GM18519 (cell line): ENCODE data around the gene SUGCT.
A peak's percentile ranks its signal among the peaks of the same experiment; 100 is the strongest.
"Not testable (repeated sequence)": the region's sequence is repeated elsewhere in the genome, so short reads cannot be mapped to it uniquely, and the experiment has no call there.

Experiments
- ATAC-seq: cut with Tn5 transposase; IDR thresholded peaks from one replicate; pipeline ENCODE4 v1.9.1; 2021; ENCODE audit warnings: mild to moderate bottlenecking, moderate library complexity; ENCODE audit not compliant: unreplicated experiment, low FRiP score

SUGCT gene

DNA sequence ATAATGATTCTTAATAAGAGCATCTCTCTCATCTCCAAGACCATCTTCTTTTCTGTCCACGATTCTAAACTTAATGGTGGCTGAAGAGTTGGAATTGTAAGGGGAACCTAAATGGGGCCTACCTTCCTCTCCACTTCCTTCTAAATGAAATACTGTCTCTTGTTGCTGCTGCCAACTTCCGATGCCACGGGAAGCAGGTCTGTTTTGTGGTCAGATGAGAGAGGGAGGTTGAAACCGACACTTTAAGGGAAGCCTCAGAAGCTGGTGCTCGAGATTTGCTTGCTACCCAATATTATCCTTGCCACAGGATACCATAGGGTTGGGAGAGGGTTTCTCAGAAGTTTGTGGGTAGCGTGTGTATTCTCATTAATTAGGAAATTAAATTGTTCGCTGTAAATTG is 464.1 kb downstream of the SUGCT start:
- no peak for ATAC-seq

DNA sequence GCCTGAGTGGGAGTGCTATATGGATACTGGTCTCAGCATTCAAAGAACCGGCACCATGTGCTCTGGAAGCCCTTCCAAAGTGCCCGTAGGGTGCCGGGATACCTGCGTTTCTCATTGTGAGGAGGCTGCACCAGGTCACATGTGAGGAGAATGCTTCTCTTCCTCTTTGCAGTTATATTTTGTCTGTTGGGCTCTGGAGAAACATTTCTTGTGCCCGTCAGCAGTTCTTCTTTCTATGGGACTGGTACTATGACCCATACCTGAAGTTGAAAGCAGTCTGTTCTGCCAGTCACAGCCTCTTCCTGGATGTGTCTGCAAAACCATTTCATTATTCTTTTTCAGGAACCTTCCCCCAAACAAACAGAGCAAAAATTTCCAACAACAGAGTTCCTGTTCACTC is 465.0 kb downstream of the SUGCT start:
- ATAC-seq, result no peak

DNA sequence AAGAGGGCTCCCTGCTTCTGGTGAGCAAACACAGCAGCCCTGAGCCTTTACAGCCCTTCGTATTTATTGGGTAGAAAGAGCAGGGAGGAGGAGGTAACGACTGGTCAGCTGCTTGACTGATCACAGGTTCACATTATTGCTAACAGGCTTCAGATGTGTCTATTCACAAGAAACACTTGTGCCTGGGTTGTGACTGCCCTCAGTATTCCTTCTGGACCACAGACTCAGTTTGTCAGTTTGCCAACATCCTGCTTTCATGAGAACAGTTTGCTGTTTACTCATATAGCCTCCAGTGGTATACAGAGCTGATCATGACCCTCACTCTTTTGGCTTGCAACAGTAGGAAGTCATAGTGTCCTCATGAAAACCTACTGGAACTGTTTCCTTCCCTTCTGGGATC is 467.5 kb downstream of the SUGCT start:
- ATAC-seq, result not testable (repeated sequence)

DNA sequence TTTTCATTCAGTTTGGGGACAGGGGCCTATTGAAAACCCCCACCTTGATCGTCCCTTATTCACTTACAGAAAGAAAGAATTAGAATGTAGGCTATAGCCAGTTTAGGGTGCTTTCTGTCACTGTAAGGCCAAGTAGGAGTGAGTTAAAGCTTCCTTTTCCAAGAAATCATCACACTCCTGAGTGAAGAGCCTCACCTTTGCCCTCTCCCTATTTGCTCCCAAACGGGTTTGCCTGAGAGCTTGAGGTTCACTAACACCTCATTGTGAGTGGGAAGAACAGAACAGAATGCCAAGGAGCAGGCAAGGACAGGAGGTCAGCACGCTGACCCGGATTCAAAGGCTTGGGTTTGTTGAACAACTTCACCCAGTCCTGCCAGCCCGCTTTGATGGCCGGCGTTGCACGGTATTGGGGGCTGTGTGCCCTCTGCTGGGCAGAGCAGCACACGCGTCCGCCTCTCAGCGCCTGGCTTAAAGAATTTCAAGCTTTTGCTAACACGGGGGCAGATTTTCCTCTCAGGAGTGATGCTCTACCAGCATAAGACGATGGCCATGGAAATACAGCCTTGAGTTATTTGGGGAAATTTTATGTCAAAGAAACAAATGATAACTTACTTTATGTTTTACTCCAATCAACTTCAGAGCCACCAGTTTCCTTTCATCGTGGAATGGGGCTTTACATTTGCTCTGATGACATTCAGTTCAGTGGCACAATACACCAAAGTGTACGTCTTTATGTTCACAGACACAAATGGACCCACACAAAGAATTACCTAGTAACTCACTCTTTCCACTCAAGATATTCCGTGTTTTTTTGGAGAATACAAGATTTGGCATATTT is 470.0 kb downstream of the SUGCT start:
- peak; percentile 57 for ATAC-seq

DNA sequence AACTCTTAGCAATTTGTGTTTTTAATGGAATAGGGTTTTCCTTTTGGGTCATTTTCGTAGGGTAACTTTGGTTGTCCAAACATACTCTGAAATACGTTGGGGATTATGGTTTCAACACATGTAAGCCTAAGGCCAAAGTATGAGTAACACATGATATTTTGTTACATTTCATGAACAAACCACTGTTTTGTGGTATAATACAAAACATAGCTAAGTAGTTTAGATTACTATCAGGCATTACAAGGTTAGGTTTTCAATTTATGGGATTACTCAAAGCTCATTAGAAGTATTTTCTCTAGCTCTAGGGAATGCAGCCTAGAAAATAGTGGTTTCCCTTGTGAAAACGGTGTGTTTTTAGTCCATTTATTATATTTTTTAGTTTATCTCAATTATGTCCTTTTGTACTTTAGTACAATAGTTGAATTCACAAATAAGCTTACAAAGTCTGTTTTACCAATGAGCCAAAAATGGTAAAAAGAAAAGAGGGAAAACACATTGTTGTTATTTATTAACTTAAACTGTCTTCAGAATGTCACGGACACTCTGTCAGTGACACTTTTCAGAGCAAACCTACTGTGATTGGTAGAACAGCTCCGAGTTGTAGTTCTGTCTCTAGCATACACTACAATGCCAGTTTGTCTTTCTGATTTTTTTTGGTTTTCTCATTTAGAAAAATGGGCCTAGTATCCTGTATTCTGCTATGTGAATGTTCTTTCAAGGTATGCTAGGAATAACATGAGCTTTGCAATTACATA is 473.7 kb downstream of the SUGCT start:
- no peak for ATAC-seq

DNA sequence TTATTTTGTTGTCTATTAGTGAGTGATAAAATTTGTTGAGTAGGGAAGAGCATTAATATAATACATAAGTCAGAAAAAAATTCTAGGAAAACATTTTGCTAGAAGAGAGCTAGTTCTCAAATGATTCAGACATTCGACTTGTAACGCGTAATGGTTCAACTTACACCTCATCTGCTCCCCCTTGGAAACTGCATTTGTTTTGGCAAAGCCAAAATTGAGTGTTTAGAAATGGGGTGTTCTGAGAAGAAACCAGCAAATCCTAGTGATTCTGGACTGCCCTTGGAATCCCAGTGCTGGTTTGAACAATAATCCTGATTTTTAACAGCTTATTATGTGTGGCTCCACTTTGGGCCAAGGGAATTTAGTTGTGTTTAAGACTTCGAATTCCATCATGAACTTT is 475.7 kb downstream of the SUGCT start:
- no peak for ATAC-seq

DNA sequence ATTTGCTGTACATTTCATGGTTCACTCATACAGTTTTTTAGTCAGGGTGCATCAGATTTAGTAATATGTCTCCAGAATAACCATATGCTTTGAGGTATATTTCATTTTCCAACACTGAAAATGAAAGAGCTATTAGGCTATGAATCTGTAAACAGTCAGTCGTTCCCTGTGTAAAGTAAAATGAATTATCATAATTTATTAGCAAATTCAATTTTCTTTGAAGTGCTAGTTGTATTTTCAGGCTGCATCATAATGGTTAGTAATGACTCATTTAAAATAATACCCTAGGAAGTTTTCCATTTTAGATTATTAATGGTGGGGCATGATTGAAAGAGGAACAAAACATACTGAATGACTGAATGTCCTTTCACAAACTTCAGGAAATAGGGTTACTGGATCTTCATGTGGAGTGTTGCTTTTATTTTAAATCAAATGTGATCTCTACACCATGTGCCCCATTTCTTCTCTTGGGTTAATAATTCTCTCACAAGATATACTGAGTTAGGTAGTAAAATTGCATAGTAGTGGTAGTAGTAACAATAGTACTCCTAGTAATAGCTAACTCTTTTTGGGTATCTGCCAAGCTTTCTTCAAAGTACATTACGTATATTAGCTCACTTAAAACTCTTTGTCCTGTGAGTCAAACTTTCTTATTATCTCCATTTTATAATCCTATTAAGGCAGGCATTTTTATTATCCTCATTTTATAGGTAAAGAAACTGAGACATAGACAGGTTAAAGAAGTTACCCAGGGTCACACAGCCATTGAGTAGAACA is 476.5 kb downstream of the SUGCT start:
- no peak for ATAC-seq

DNA sequence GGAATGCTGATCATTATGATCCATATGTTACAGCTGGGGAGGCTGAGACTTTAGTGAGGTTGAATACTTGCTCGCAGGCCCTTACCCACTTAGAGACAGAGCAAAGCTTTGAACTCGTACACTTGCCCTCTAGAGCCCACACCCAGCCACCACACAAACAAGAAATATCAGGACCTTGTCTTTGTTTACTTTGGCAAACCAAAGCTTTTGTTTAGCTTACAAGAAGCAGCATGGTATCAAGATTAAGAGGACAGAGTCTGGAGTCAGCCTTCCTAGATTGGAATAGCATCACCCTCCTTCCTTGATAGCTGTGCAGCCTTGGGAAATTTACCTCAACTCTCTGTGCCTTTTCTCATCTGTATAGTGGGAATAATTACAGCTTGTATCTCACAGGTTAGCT is 477.5 kb downstream of the SUGCT start:
- ATAC-seq, result no peak

DNA sequence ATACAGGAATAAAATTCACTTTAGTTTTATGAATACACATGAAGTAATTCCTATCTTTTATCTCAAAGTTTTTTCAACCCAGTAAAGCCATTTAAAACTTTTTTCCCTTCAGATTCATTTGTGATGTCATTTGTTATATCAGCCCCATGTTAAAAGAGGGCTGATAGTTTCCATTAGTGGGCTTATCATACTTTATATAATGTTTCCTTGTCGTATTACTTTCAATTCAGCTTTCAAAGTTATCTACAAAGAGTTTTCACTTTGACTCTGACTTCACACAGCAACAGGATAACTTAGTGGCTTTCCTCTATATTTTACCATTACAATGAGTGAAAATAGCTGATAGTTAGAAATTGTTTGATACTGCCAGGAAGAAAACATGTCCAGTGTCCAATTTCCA is 484.8 kb downstream of the SUGCT start:
- ATAC-seq, result no peak

DNA sequence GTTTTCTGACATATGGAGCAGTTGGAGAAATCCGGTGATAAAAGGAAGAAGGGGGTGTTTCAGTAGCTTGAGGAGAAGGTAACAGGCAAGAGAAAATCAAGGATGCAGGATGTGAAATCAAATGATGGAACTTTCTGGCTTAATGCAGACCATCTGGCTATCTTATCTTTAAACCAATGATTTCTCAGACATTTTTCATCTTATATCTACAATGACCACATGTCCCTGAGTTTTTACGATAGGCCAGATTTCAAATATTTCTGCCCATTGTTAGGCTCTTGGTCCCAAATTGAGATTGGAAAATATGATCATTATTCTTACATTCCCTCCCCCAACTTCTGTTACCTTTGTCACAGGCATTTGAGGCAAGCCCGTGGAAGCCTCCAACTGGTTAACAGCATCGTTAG is 486.8 kb downstream of the SUGCT start:
- no peak for ATAC-seq

DNA sequence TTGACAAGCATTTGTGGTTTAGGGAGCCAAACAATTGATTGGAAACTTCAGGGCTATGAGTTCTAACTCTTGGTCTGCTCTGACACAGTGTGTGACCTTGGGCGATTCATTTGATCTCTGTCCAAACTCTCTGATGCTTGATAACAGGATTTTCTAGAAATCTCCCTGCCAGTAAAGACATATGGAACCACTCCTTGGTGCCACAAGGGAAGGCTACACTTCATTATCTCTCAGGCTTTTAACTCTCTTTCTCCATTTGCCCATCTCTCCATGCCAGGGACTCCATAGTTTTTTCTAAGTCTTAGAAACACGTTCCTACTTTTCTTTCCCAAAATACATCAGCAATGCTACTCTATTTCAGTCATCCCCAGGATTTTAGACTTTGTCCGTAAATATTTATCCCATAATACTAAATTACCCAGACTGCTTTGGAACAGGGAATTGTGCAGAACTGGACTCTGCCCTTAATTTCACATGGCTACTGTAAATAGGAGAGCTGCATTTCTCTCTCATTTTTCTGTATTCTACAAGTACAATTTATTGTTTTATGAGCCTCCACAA is 488.2 kb downstream of the SUGCT start:
- no peak for ATAC-seq

DNA sequence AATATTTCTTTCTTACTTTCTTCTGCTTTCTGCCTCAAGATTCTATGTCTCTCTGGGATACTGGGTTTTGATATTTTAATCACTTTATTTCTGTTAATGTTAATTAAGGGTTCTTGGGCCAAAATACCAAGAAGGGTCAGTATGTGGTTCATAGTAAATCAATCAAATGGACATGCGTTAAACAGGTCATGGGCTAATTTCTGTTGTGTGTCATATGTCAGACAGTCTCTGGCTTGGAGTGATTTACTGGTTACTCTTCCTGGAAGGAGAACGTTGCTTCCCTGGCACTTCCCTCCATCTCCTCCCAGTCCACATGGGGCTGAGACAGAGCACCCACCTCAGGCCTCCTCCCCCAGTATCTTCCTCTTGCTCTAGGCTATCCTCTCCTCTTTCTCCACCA is 489.1 kb downstream of the SUGCT start:
- ATAC-seq, result no peak

DNA sequence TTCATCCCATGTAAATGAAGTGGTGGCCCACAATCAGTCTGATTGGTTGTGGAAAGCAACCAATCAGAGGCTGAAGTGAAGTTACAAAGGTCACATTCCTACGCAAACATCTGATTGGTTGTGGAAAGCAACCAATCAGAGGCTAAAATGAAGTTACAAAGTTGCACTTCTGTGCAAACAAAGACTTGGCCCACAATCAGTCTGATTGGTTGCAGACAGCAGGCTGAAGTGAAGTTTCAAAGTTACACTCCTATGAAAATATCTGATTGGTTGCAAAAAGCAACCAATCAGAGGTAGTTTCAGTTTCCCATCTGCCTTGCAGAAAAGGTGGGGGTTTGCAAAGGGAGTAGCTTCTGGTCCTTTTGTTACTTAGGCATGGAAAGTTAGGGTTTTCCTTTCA is 492.6 kb downstream of the SUGCT start:
- not testable (repeated sequence) for ATAC-seq

DNA sequence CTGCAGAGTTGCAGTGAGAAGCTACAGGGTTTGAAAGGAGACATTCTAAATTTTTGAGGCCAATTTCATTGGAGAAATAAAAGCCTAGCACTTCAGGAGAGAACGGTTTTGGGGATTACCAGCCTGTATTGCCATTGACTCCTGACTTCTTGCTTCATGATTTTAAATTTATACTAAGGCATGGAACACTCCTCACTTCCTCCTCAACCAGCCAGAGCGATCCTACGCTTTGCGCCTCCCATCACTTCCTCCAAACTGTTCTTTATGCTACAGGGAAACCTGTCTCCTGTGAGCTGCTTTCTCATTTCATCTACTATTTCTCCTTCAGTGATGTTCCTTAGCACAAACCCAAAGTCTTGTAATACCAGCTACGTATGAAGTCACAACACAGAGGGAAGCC is 495.1 kb downstream of the SUGCT start:
- no peak for ATAC-seq

DNA sequence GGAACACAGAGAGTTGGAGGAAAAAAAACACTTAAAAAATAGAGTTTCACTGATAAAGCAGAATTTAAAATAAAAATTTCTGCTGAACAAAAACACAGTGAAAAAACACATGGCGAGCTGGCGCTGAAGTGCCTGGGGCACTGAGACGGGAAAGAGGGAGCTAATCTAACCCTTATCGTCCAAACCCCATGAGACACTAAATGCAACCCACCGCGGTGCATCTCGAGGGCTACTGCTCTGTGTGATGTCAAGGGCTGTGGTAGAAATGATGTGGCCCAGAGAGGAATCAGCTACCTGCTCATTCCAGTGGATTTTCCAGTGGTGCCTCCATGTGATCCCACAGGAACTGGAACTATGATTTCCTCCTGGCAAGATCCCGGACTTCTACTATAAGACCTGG is 499.3 kb downstream of the SUGCT start:
- no peak for ATAC-seq

DNA sequence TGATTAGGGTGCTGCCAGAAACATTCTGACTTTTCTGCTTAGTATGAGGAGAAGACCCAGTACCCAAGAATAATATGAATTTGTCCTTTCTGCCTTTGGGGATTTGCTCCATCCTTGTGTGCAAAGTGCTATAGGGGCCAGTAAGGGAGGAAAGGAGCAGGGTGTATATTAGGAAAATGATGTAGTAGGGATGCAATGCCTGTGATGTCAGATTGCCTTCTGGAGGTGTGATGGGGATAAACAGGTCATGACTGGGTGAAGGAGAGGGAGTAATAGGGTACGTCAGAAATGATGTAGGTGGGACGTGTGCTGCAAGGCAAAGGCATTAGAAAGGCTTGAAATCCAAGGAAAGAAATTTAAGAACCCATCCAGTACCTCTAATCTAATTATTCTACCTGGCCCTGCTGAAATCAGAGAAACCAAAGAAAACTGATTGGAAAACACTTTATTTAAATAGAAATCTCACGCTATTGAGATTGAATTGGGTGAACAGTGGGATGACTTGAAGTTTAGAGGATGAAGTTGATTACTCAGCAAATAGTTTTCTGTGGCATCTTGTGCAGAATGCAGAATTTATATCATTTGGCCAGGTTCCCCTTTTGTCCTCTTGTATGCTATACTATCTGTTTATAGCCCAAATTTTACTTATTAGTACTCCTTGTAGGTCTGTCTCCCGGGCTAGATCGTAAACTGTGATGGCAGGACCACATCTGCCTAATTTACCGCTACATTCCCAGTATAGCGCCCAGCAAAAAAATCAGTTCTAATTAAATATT is 503.9 kb downstream of the SUGCT start:
- ATAC-seq, result no peak

DNA sequence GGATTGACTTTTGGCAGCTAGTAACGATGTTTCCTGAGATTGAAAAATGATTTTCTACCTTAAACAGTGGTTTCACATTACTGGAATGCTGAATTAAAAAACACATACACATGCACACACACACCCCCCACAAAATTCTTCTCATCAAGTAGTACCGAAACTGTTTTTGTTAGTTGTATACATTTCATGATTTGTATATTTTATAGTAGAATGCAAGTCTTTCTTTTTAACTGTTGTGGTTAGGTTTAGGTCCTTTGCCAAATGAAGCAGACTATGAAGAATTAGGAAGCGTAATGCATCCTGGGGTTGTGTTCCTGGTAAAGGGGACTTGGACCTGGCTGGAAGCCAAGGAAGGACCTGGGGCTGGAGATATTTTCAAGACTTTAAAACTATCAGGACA is 505.8 kb downstream of the SUGCT start:
- no peak for ATAC-seq

DNA sequence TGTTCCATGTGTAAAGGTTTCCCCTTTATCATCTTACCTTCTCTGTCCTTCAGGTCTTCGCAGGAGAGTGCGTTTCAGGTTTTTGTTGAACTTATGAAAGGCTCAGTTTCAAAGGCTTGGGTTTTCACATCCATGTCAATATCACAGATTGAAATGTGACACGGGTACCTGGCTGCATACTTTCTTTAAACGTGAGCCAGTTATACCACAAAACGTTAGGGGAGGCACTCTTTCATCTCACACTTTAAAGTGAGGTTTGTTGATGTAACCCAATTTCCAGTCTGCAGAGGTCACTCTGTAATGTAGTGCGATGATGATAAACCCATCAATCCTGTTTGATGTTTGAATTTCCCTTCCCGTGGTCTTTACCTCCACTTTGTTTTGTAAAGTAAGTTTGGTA is 506.9 kb downstream of the SUGCT start:
- no peak for ATAC-seq

DNA sequence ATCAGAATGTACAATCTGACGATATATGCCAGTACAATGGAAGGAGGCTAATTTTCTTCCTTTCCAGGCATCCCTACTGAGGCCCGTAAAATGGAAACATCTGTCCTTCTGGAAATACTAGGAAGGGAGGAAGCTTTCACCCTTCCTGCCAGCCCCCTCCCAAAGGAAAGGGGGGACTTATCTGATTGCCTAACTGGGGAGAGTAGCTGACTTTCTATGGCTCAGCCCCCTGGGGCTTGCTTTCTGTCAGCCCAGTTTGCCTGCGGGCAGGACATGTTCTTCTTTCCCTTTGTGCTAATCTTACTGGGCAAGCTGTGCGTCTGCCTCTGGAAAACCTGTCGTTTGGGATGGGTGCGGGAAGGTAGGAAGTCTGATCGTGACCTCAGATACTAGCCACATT is 508.9 kb downstream of the SUGCT start:
- no peak for ATAC-seq
